Frontal cortex (tissue), 4 donors: ENCODE measurements around the gene DOCK1. TPM values are rescaled to one million over a fixed set of nuclear protein-coding genes. Genes with fewer than 3 reads are reported as not detected.

ENCODE experiments used
- DNase-seq, 2 donors: peaks; one replicate each; pipeline ENCODE4 v3.0.0; 2012; ENCODE audit warnings: low spot score in 2 of 2
- FAIRE-seq: peaks from 2 replicates; lab custom pipeline; 2012; peaks lifted over from hg19 to GRCh38; lab: Jason Lieb, UNC
- total RNA-seq: library from RNA; depleted of rRNA; stranded (reverse); fragments of >200 nt; gene quantifications from one replicate; pipeline ENCODE4 v1.2.3, GENCODE V29; 2014
- donor health status: control.
- donor health status: control.
- donor health status: control.

The DOCK1 gene
- total RNA-seq, 1 donor from 2014 or later = 14.3 TPM

DNA sequence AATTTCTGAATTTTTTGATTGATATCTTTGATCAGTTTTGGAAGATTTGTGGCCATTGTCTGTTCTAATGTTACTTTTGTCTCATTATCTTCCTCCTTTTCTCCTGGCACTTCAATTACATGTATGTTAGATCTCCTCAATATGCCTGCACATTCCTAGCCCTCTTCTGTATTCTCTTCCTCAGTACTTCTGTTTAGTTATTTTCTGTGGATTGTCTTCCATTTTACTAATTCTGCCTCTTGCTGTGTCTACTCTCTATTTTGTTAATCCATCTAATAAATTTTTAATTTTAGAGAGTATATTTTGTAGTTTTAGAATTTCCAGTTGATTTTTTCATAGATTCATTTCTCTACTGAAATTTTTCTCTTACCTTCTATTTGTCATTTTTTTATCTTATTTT is 154.1 kb downstream of the DOCK1 start:
- no peak for DNase-seq
- no peak for FAIRE-seq

GRCh38 chr10:127063762-127064161 is 158.5 kb downstream of the DOCK1 start:
- FAIRE-seq (no peak), DNase-seq (no peak)

- FAIRE-seq (no peak), DNase-seq (no peak)
Observed at GRCh38 chr10:127064474-127064873, 159.2 kb downstream of the DOCK1 start.

DNA sequence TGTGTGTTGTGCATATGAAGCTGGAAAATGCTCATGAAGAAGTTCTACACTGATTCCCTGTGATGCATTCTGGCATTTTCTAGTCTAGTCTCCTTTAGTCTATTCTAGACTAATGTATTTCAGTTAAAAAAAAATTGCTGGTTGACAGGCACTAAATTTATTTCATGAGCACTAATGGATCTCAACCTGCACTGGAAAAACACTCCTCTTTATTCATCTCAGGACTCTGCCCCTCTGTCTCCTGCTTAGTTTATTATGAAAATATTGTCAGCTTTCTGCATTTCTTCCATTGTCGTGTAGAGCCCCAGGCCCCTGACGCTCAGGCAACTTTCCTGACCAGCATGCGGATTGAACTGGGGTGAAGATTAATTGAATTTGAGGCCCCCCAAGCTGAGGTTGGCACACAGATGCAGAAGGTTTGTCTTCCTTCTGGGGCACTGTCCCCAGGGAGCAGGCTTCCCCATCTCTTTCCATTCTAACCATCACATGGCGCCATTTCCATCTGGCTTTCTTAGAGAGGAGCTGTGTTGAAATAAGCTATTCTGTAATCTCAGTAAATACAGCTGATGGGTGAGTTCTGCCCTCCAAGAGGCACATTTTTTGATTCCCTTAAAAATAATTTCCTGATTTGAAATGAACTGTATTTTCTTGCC is 162.4 kb downstream of the DOCK1 start:
- FAIRE-seq = no peak
- no peak for DNase-seq

DNA sequence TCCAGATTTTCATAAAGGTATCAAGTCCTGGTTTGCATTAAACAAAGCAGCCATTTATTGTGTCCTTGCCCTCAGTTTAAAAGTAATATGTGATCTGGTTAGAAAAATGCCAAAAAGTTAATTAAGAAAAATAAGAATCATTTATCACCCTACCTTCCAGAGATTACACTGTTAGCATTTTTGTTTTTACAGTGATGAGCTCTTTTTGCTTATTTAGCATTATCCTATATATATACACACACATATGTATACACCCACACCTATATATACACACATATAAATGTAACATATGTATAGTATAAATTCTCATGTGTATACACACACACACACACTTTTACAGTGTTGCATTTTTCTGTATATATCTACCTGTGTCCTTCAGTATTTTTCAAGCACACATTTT is 163.3 kb downstream of the DOCK1 start:
- no peak for FAIRE-seq
- no peak for DNase-seq

GRCh38 chr10:127069436-127069835 is 164.2 kb downstream of the DOCK1 start:
- no peak for DNase-seq
- FAIRE-seq = no peak

DNA sequence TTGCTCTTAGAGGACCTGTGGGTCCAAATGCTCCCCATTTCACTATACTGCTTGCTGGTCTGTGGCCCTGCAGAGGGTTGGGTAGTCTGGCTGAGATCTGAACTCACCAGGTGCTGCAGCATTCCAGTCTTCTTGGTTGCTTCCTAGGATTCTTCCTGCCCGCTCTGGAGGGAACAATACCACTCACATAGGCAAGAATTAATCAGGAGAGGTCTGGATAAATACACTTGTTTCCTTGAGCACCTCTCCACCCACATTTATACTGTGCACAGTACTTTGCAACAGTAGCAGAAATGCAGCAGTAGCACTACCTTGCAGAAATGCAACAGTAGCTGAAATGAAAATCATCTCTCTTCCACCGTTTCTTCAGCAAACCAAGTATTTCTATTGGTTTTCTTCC is 165.9 kb downstream of the DOCK1 start:
- FAIRE-seq = no peak
- no peak for DNase-seq

DNA sequence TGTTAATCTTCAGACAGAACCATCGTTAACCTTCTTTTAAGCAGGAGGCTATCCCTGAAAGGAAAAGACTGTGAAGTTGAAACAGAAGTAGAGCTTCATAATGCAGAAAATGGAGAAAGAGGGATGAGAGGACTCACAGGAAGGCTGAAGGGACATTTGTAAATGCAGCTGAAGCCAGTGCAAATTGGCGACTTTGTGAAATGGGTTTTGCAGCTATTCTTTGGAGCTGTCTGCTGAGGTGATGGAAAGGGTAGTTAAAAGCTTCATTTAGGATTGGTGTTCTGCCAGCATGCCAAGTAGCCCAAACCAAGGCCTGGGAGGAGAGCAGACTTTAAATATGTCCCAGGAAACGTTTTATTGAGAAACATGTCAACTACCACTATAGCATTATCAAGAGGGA is 168.4 kb downstream of the DOCK1 start:
- FAIRE-seq (no peak), DNase-seq (no peak)

- DNase-seq (no peak), FAIRE-seq (no peak)
Observed at GRCh38 chr10:127079392-127079791, 174.2 kb downstream of the DOCK1 start.

DNA sequence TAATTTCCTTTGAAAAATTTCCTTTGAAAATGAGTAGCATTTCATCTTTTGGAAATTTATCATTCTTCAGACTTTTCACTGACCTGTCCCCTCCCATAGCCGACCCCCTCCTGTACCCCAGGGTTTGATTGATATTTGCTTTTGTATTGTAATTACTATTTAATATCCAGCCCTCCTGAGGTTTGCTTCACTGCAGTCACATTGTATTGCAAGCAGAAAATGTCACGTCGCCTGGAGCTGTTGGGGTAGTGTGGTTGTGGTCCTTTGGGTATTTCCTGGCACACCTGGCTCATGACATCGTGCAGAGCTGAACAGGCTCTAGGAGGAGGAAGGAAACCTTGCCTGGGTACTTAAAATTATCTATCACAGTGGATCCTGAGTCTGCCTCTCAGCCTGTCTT is 175.1 kb downstream of the DOCK1 start:
- DNase-seq (no peak), FAIRE-seq (no peak)

GRCh38 chr10:127081851-127082345 is 176.7 kb downstream of the DOCK1 start:
- DNase-seq (no peak), FAIRE-seq (no peak)

DNA sequence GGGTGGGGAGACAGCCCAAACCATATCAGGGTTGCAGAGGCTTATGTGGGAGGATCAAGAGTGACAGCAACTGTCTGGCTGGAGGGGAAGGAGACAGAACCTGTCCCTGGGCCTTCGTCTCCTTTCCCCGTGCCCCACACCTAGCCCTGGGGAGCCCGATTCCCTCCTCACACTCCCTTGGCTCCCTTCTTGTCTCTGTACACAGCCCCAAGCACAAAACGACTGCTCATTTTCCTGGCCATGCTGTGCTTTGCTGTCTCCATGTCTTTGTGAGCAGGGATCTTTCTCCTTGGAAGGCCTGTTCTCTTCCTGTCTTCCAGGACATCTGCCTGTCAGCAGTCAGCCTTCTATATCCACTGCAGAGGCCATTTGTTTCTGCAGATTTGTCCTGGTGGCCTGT is 177.4 kb downstream of the DOCK1 start:
- FAIRE-seq = no peak
- DNase-seq = no peak

DNA sequence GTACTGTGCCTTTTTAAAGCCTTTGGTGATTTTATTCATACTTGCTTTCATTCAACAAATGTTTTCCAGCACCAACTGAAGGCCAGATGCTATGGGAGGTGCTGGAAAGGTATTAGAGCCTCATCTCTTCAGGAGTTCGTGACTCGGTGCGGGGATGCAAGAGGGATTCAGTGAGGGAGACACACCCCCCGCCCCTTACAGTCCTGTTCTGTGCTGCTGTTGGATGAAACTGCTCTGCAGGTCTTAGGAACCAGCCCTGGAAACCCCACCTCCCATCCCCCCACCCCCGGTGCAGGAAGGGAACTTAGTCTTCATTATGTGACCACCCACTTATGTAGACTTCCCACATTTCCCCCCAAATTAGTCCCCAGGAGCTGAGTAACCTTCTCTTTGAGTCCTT is 180.7 kb downstream of the DOCK1 start:
- no peak for DNase-seq
- no peak for FAIRE-seq

GRCh38 chr10:127088908-127089307 is 183.7 kb downstream of the DOCK1 start:
- DNase-seq (no peak), FAIRE-seq (no peak)

- FAIRE-seq (no peak), DNase-seq (no peak)
Observed at GRCh38 chr10:127089446-127089845, 184.2 kb downstream of the DOCK1 start.

GRCh38 chr10:127090138-127090537 is 184.9 kb downstream of the DOCK1 start:
- FAIRE-seq (no peak), DNase-seq (no peak)

GRCh38 chr10:127091354-127091753 is 186.1 kb downstream of the DOCK1 start:
- DNase-seq (no peak), FAIRE-seq (no peak)

- no peak for DNase-seq
- FAIRE-seq = no peak
Observed at GRCh38 chr10:127092916-127093315, 187.7 kb downstream of the DOCK1 start.

DNA sequence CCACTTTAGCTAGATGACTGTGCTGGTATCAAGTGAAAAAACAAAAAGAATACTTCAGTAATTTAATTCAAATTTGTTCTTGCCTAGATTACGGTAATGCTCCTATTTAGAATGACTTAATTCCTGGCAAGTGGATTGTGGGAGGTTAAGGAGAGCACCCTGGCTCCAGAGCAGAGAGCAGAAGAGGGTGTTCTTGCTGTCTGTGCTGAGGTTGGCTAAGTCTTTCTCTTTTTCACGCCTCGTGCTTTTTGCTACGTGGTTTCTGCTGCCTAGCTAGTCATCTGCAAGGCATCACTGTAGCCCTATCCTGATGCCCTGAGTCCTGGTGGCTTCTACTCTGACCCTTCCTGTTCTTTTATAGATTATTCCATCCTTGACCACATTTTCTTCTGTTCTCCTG is 189.8 kb downstream of the DOCK1 start:
- DNase-seq (no peak), FAIRE-seq (no peak)

- FAIRE-seq = no peak
- DNase-seq = no peak
Observed at GRCh38 chr10:127100983-127101615, 195.9 kb downstream of the DOCK1 start.

GRCh38 chr10:127102176-127102575 is 196.9 kb downstream of the DOCK1 start:
- FAIRE-seq (no peak), DNase-seq (no peak)

- FAIRE-seq (no peak), DNase-seq (no peak)
Observed at GRCh38 chr10:127115100-127115499, 209.9 kb downstream of the DOCK1 start.
